GM18507 (cell line): ENCODE results near the gene SLC7A5.
A peak's percentile ranks its signal among the peaks of the same experiment; 100 is the strongest.
"Not testable (repeated sequence)": the region's sequence is repeated elsewhere in the genome, so short reads cannot be mapped to it uniquely, and the experiment has no call there.

ENCODE experiments used
- DNase-seq: peaks from one replicate; pipeline ENCODE4 v3.0.0; 2011; ENCODE audit warnings: low read depth; ENCODE audit not compliant: insufficient read length; ENCODE audit errors: extremely low spot score
- FAIRE-seq: peaks from 2 replicates; lab custom pipeline; 2011; peaks lifted over from hg19 to GRCh38; lab: Jason Lieb, UNC

Gene SLC7A5

DNA sequence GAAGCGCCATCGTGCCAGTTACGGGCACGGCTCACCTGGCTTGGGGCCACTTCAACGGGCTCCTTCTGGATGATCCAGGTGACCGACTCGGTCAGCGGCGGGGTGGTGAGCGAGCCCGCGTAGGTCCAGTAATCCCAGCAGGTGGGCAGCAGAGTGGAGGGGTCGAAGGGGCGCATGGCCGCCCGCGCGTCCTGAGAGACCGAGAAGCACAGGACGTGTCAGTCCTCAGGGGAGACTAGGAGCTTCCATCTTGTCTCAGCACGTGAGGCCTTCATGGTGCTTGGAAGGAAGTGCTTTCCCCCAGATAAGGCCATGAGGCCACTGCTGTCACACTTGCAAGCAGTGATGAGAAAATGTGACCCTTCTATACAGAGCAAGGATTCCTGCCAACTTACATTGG lies 22.5 kb upstream of the SLC7A5 start:
- no peak for DNase-seq
- no peak for FAIRE-seq

DNA sequence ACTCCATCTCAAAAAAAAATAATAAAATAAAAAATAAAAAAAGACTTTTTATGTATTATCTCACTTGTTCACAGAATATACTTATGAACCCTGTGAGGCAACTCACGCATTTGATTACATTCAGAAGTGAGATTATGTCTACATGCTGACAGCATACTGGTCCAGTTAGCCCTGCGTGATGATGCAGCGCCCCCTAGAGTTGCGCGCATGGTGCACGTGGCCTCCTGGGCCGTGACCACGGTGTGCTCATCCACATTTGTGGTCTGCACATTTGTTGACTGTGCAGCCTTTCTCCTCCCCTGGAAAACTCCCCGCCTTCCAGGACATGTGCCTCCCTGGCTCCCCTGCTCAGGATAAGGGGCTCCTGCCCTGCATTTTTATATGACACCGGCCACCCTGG lies 20.5 kb upstream of the SLC7A5 start:
- DNase-seq, FAIRE-seq: not testable (repeated sequence)

DNA sequence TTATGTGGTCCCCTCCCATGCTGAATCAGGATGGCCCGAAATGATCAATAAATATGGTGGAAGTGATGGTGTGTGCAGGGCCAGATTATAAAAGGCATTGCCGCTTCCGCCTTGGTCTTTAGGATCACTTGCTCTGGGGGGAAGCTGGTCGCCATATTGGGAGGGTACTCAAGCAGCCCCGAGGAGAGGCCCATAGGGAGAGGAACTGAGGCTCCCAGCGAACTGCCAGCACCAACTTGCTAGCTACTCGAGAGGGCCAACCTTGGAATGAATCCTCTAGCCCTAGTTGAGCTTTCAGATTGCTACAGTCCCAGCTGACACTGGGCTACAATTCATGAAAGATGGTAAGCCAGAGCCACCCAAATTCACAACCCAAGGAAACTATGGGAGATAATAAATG lies 19.0 kb upstream of the SLC7A5 start:
- FAIRE-seq, DNase-seq: not testable (repeated sequence)

DNA sequence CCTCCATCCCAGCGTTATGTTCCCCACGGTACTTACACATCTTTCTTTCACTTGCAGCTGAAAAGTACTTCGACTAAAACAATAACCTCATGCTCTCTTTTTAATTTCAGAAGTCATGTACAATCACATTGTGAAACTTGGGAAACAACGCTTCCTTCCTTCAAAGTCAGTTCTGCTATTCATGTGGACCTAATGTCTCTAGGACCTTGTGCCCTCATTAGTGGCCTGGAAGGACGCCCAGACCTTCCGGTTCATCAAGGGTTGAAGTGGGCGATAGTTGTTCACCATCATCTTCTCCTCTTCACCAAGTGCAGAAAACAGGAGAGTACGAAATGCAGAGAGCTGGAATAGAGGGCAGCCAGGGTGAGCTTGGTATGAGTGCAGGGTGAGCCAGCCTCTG lies 18.6 kb upstream of the SLC7A5 start:
- not testable (repeated sequence) for FAIRE-seq, DNase-seq

DNA sequence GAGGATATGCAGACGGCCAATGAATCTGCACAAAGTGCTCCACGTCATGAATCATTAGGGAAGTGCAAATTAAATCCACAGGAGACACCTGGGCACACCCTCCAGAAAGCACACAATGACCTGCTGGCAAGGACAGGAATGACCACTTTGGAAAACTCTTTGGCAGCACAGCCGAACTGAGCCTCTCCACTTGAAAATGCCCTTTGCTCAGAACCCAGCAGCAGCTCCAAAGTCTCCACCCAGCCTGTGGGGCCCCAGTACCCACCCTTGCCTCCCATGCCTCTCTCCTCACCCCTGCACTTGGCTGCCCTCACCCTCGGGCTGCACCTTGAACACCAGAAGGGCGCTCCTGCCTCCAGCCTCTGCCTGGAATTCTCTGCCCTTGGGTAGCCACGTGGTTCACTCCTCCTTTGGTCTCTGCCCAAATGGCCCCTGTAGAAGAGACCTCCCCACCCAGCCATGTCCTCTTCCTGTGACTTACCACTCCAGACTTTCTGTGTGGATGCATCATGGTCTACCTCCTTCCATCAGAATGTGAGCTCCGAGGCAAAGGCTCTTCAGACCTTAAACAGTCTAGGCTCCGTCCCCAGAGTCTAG lies 16.2 kb upstream of the SLC7A5 start:
- not testable (repeated sequence) for FAIRE-seq, DNase-seq

DNA sequence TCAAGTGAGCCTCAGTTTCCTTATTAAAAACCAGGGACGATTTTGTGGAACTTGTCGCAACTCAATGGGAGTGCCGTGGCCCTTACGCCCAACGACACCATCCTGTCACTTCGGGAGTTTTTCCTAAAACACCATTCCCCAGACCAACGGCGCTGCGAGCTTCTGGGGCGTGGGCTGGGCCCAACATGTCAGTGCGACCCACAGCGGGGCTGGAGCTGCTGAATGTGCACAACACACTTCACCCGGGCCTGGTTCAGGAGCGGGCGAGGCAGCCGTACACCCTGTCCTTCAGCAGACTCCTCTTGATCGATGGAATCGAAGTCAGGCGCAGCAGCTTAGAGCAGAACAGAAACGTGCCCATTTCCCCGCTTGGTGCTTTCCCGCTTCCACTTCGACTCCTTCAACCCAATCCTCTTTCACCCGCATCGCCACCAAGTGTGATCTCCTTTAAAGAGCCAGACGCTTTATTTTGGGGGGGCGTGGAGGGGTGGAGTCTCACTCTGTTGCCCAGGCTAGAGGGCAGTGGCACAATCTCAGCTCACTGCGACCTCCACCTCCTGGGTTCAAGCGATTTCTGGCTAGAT lies 13.2 kb upstream of the SLC7A5 start:
- no peak for FAIRE-seq
- DNase-seq = no peak

DNA sequence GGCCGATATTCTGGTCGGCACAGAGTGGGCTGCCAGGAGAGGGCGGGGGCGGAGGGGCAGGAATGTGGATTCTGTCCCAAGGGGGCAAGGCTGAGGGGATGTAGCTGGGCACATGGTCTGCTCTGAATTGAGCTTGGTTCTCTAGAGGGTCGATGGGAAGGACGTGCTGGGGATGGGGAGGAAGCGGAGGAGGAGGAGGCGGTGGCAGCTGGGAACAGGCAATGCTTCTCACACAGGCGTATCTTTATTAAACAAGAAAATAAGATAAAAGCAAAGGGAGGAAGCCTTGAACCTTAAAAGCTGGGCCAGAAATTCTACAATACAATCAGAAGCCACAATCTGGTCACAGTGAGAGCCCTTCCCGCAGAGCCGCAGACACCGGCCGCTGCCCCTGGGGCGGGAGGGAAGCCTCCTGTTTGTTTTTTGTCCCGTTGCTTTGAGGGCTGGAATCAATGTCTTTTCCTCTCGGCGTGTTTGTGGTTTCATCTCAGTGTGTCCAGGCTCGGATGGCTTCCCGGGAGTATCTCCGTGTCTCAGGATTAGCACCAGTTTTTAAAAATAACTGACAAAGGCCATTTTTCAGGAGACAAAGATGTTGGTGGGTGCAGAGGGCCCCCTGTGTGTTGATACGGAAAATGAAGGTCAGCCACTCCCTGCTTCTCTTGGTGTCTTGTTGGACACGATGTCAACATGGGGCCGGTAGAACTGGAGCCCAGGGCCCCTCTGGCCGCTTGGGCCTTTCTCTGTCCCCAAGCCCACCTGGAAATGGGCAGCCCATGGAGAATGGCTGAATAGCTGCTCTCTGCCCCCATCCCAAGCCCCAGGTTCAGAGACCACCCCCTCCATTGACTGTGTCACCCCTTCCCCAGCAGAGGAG lies 12.3 kb upstream of the SLC7A5 start:
- FAIRE-seq = no peak
- DNase-seq = no peak

DNA sequence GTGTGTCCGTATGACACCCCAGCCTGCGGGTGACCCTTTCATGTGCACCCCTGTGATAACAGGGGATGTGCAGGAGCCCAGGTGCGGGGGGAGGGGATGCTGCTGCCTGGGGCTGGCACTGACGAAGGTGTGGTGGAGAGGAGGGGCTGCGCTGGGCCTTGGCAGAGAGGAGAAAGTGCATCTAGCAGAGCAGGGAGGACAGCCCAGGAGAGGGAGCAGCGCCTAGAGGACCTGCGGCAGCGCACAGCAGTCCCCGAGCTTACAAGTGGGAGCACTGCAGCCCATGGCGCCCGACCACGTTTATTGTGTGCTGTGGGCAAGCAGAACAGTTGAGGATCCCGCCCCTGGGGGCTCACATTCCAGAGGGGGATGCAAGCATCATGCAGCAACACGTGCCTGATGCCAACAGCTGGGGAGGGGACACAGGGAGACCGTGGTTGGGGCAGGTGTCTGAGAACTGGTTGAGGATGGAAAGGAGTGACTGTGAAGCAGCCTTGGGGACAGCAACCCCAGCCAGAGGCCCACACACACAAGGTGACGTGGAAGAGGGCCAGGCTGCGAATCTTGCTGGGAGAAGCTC lies 10.9 kb upstream of the SLC7A5 start:
- FAIRE-seq (no peak), DNase-seq (no peak)

DNA sequence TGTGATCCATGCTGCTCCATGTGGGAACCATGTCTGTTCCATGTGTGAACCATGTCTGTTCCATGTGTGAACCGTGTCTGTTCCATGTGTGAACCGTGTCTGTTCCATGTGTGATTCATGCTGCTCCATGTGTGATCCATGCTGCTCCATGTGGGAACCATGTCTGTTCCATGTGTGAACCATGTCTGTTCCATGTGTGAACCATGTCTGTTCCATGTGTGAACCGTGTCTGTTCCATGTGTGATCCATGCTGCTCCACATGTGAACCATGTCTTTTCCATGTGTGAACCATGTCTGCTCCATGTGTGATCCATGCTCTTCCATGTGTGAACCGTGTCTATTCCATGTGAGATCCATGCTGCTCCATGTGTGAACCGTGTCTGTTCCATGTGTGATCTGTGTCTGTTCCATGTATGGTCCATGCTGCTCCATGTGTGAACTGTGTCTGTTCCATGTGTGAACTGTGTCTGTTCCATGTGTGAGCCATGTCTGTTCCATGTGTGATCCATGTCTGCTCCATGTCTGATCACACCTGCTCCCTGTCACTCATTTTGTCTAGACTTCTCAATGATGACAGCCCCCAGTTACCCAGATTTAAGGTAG lies 10.2 kb upstream of the SLC7A5 start:
- not testable (repeated sequence) for DNase-seq, FAIRE-seq

DNA sequence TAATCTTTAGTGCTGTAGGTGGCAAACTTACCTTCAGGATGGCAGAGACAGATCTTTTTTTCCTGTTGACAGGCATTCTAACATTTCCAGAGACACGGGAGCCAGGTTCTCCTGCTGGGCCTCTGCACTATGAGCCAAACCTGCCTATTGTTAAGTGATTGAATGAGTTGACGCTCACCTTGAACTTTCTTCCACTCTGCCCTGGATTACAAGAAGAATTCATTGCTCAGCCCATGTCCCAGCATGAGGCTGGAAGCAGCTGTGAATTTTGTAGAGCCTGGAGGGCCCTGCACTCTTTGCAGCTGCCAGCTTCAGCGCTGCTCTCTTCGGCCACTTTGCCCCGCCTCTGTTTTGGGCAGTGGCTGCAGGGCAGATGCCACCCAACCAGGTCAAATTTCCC lies 9.4 kb upstream of the SLC7A5 start:
- FAIRE-seq (no peak), DNase-seq (no peak)

DNA sequence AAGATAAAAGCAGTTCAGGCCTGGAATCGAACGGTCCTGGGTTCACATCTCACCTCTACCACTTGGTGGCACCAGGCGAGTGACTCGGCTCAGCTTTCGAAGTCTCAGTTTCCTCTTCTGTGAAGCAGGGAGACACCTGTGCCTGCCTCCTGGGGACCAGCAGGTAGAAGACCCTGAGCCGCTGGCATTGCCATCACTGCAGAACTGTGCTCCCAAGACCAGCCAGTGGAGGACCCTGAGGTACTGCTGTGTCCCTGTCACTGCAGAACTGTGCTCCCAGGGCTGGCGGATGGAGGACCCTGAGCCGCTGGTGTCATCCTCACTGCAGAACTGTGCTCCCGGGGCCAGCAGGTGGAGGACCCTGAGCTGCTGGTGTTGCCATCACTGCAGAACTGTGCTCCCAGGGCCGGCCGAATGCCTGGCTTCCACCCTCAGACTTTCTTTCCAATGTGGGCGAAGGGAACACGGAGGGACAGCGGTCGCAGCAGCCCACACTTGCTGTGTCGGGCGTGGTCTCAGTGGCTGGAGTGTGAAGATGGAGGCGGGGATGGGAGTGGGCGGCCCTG lies 8.7 kb upstream of the SLC7A5 start:
- FAIRE-seq = no peak
- DNase-seq = no peak

DNA sequence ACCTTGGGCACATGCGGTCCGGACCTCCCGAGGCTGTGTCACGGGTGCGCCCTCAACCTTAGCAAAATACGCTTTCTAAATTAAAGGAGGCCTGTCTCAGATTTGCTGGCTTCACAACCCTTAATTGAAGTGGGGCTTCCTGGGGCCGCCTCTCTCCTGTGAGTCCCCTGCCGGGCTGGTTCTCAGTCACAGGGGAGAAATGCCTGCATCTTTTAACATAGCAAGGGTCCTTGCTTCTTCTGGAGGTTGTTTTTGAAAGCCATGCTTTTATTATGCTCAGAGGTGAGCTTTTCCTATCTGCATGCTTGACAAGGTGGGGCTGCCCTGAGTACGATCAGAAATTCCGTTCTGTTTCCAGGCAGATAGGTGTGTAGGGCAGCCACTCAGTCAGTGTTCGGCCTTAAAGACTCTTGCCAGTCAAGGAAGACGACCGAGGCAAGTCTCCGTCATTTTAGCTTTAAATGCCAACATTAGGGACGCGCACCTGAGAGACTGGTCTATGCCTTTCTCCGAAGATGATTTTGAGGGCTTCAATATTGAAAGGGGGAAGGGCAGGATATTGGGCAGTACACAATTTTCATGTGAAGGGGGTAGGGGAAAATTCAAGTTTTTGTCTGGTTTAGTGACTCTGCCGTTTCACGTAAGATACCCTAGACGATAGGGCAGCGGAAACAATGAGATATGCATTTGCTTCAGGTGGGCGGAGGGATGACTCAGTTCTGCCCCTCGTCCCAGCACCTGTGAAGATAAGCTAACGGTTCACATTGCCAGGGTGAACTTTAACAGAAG lies 5.5 kb upstream of the SLC7A5 start:
- peak; percentile 44 for FAIRE-seq
- DNase-seq = no peak

DNA sequence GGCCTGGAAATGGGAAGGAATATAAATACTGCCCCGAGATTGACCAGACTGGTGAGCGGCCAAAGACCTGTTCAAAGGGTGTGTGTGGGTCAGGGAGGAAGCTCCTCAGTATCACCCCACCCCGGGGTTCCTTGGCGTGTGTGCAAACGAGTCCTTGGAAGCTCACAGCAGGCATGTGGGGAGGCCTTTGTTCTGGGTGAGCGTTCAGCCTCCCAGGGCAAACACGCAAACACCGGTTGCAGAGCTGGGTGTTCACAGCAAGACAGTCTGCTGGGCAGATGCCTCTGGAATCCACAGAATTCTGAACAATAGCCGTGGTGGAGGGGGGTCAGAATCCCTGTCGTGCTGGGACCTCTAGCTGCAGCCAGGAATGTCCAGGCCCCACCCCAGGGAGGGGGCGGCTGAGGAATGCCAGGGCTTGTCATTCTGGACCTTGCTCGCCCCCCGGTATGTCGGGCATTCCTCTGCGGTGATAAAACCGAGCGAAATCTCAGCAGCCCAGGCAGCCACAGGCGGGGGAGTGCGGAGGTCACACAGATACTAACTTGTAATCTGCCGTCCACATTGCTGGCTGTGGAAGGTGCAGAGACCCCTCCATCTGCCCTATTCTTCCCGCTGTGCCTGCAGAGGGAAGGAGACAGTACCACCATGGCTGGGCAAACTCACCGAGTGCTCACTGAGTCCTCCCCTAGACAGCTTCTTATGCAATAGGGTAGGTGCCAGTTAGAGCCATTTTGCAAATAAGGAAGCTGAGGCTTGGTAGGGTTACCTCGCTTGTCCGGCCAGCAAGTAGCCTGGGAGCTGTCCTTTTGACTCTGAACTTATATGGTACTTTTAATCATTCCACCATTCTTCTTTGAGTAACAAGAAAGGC lies 1.3 kb upstream of the SLC7A5 start:
- FAIRE-seq, DNase-seq: not testable (repeated sequence)

DNA sequence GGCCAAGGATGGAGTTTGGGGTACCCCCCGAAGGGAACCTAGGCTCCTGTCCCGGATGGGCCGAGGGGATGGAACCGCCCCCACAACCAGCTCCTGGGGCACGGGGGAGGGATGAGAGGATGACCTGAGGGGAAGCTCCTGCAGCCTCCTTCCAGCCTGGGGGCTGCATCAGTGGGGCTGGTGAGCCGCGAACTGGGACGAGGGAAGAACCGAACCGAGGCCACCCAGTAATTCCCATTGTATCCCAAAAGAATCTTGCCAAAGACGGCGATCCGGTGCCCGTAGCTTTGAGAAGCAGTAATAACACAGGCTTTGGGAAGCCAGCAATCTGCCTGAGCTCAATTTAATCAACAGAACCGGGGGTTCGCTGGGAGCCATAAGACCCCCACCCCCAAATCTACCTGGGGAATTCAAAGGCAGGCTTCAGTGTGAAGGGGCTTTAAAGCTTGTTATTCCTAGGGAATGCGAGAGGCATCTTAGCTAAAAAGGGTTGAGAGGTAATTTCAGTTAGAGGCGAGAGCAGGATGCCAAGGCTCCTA lies 641 bp upstream of the SLC7A5 start:
- DNase-seq, FAIRE-seq: not testable (repeated sequence)

DNA sequence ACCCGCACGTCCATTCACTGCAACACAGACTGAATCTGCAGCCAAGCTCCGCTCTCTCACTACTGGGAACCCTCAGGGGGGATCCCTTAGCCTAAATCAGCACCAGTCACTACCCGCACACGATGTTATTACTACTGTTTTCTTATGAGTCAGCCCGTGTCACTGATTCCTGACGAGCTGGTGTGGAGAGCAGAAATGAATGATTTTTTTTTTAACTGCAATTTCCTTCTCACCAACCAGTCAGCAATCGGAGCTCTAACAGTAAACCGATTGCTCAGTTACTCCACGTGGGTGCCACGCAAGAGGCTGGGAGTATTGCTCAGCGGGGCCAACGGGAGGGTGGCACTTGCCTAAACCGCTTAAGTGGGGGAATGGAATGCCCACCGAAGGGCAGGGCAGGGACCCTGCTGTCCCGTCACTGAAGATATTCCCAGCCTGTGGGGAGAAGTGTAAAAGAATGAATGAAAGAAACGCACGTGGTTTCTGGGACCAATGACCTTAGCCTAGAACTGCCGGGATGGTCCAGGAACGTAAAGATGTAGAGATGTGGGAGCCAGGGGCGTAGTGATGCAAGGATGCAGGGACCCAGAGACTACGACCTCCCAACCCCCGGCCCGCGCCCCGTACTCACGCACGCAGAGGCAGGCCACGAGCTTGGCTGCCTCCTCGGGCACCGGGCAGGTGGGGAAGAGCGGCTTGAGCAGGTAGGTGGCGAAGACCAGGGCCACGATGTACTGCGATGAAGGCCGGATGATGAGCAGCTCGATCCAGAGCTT lies 865 bp downstream of the SLC7A5 start:
- not testable (repeated sequence) for DNase-seq, FAIRE-seq

DNA sequence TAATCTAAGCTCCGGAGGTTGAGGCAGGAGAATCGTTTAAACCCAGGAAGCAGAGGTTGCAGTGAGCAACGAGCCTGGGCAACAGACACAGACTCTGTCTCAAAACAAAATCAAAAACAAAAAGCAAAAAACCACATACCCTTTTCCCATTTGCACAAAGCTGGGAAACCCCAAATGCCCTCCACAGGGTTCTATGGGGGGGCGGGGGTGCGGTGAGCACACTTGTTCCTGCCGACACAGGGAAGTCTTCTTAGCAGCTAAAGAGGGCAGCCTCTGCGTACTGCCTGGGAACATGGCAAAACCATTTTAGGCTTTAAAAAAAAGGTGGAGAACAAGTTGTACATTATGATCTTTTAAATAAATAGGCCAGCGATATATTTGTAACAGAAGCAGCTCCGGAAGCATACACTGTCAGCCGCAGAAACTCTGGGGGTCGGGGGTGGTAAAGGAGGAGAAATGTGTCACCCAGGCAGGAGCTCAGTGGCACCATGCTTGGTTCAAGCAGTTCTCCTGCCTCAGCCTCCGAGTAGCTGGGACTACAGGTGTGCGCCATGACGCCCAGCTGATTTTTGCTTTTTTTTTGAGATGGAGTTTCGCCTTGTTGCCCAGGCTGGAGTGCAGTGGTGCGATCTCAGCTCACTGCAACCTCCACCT lies 3.3 kb downstream of the SLC7A5 start:
- not testable (repeated sequence) for DNase-seq, FAIRE-seq
